ENCODE data around the gene SMIM35. TPM values are rescaled to one million over a fixed set of nuclear protein-coding genes. Genes with fewer than 3 reads are reported as not detected.

The SMIM35 gene
- total and polyA plus RNA-seq, 2 of the 13 experiments (the other 11 are each of a cell fraction or from before 2014, with no cell fraction given), result not detected

- CTCF ChIA-PET (ENCODE audit: low intra/inter-chr PET ratio, low total read pairs), result no interaction called here
- H3K4me1 ChIP-seq (ENCODE audit: insufficient read depth, low read length), result peaks cover 65% of the 10 kb centered on the region
- no peak overlapping the region for H3K4me3 ChIP-seq (replicated peaks in 1 of 3; ENCODE audit: insufficient read depth in 1 of 3, low read depth in 2 of 3, low read length in 3 of 3)
- BruUV-seq (replicated peaks), result no TSS peak
- H3K27me3 ChIP-seq (ENCODE audit: control insufficient read depth in 1 of 2, insufficient read depth in 2 of 2, low read length in 2 of 2), result peaks cover 0 to 46% of the 10 kb centered on the region in 2 experiments; a peak in 4 of 5 replicates
- POLR2A ChIA-PET, result no interaction called here
- intact Hi-C loops (cut with micrococcal nuclease; ENCODE audit: unreplicated experiment), result no loop called here
- no peaks in the 10 kb centered on the region for H3K36me3 ChIP-seq (replicated peaks in 1 of 2; ENCODE audit: control insufficient read depth in 1 of 2, insufficient read depth in 2 of 2, low read length in 2 of 2)
- no peaks in the 10 kb centered on the region for H4K20me1 ChIP-seq (ENCODE audit: insufficient read depth, low read length)
- DNase-seq (ENCODE audit: low spot score) (no peak), FAIRE-seq (no peak), ATAC-seq (no peak; the same call in 2 of the 3 replicates)
- no peak overlapping the region; the same call in 1 of the 2 replicates for H3K4me2 ChIP-seq (ENCODE audit: low read depth, low read length)
- H3K9ac ChIP-seq (ENCODE audit: insufficient read depth, low read depth, low read length), result no peak overlapping the region
- H3K79me2 ChIP-seq (ENCODE audit: insufficient read depth, low read length), result no peaks in the 10 kb centered on the region
- in situ Hi-C loops (cut with HindIII; ENCODE audit: extremely low pct_ligation_motif_present, low pct_unique_long_range_greater_than_20kb), result no loop called here
- WGBS (ENCODE audit: low lambda C conversion rate), result 27% methylated on average over 2 of the region's 5 CpGs
- no peak overlapping the region for H2AFZ ChIP-seq (ENCODE audit: low read length)
- H3K9me3 ChIP-seq (ENCODE audit: low read length), result no peaks in the 10 kb centered on the region
- H3K27ac ChIP-seq (ENCODE audit: extremely low read length, insufficient read depth, low read length), result no peak overlapping the region
- no peak for TF ChIP-seq ZBTB42 (CRISPR knock-in tag; IDR thresholded peaks at IDR 0.05)
- no peak for TF ChIP-seq TP53 (CRISPR knock-in tag; conservative IDR thresholded peaks at IDR 0.05)
- TF ChIP-seq SP2 (CRISPR knock-in tag; IDR thresholded peaks at IDR 0.05), result no peak
- no peak for TF ChIP-seq FOXM1 (CRISPR knock-in tag; IDR thresholded peaks at IDR 0.05)
- no peak for TF ChIP-seq NFRKB (IDR thresholded peaks at IDR 0.05)
- TF ChIP-seq ZNF512 (CRISPR knock-in tag; IDR thresholded peaks at IDR 0.05), result no peak
- no peak for TF ChIP-seq STAG1 (CRISPR knock-in tag; IDR thresholded peaks at IDR 0.05)
Measured at GRCh38 chr11:118080296-118080695, 6.5 kb downstream of the SMIM35 start.

GRCh38 chr11:118079491-118079890 is 7.3 kb downstream of the SMIM35 start:
- Histone ChIP-seq H3K4me3 (replicated peaks in 1 of 3; ENCODE audit: insufficient read depth in 1 of 3, low read depth in 2 of 3, low read length in 3 of 3) (no peak overlapping the region), H3K27me3 (ENCODE audit: control insufficient read depth in 1 of 2, insufficient read depth in 2 of 2, low read length in 2 of 2) (peaks cover 0 to 48% of the 10 kb centered on the region in 2 experiments; a peak in 4 of 5 replicates), H3K4me1 (ENCODE audit: insufficient read depth, low read length) (peaks cover 60% of the 10 kb centered on the region), H3K36me3 (replicated peaks in 1 of 2; ENCODE audit: control insufficient read depth in 1 of 2, insufficient read depth in 2 of 2, low read length in 2 of 2) (no peaks in the 10 kb centered on the region), H3K9me3 (ENCODE audit: low read length) (no peaks in the 10 kb centered on the region), H4K20me1 (ENCODE audit: insufficient read depth, low read length) (no peaks in the 10 kb centered on the region), H2AFZ (ENCODE audit: low read length) (no peak overlapping the region), H3K79me2 (ENCODE audit: insufficient read depth, low read length) (no peaks in the 10 kb centered on the region), H3K9ac (ENCODE audit: insufficient read depth, low read depth, low read length) (no peak overlapping the region), H3K4me2 (ENCODE audit: low read depth, low read length) (no peak overlapping the region; the same call in 1 of the 2 replicates), H3K27ac (ENCODE audit: extremely low read length, insufficient read depth, low read length) (no peak overlapping the region)
- ChIA-PET POLR2A (no interaction called here), CTCF (ENCODE audit: low intra/inter-chr PET ratio, low total read pairs) (no interaction called here)
- peak; percentile 75; the same call in 1 of the 2 replicates for TF ChIP-seq HNRNPL (IDR thresholded peaks at IDR 0.05; ENCODE audit: low read depth, low read length)
- TF ChIP-seq ZNF510 (CRISPR knock-in tag; IDR thresholded peaks at IDR 0.05; ENCODE audit: low read depth), result no peak
- ATAC-seq (no peak), DNase-seq (ENCODE audit: low spot score) (no peak), FAIRE-seq (no peak)
- intact Hi-C loops (cut with micrococcal nuclease; ENCODE audit: unreplicated experiment), result no loop called here
- 4% methylated on average over 5 of the region's 10 CpGs for WGBS (ENCODE audit: low lambda C conversion rate)
- in situ Hi-C loops (cut with HindIII; ENCODE audit: extremely low pct_ligation_motif_present, low pct_unique_long_range_greater_than_20kb), result no loop called here
- no TSS peak for BruUV-seq (replicated peaks)
